K562 (cell line): ENCODE data around the gene FCAR. TPM values are rescaled to one million over a fixed set of nuclear protein-coding genes. Genes with fewer than 3 reads are reported as not detected.
"Not testable (repeated sequence)": the region's sequence is repeated elsewhere in the genome, so short reads cannot be mapped to it uniquely, and the experiment has no call there.

Experiments
- ATAC-seq: fragments of 200-7000 bp; cut with Tn5 transposase; 3 replicates; pipeline ENCODE4 v1.9.1; 2020; ENCODE audit warnings: moderate library complexity
- BruUV-seq: library from RNA; stranded (reverse); fragments of 400-500 nt; replicated peaks from 2 replicates; lab custom pipeline; 2021; lab: Mats Ljungman, UMichigan
- CTCF ChIA-PET: fragments of 300-600 bp; formaldehyde crosslinking; extraction: SDS; loops from one replicate; lab custom pipeline; 2021; ENCODE audit warnings: low intra/inter-chr PET ratio; lab: Yijun Ruan, JAX
- POLR2A ChIA-PET: fragments of 300-600, 350-650 bp; sonication (Branson Sonifier 250); formaldehyde crosslinking; extraction: SDS; loops from one replicate; lab custom pipeline; 2021; ENCODE audit warnings: antibody characterized with exemption, inconsistent platforms; lab: Yijun Ruan, JAX
- DNase-seq, 4 experiments: peaks; one replicate each; pipeline versions ENCODE4 v3.0.0 to v3.0.0-alpha.2; 2011 to 2018; ENCODE audit warnings: low spot score in 3 of 4, mixed read lengths in 3 of 4; ENCODE audit errors: extremely low read depth in 1 of 4
- FAIRE-seq: peaks from 2 replicates; lab custom pipeline; 2011; peaks lifted over from hg19 to GRCh38; lab: Jason Lieb, UNC
- H2AFZ ChIP-seq: 2 replicates; pipeline ENCODE4 v1.6.0; 2011; ENCODE audit warnings: low read depth, low read length, control low read depth, inconsistent platforms
- H3K27ac ChIP-seq: fragments of 200-600 bp; 3 replicates; pipeline ENCODE4 v1.8.0; 2011; ENCODE audit warnings: low read depth, mild to moderate bottlenecking, control low read depth, inconsistent platforms, low read length, moderate library complexity, mixed read lengths; ENCODE audit errors: extremely low read depth
- H3K27me3 ChIP-seq, 2 experiments: fragments of 300-600 bp in 1 of 2; 2 replicates in 1 of 2; 3 replicates in 1 of 2; pipeline versions ENCODE4 v1.6.0 to v1.8.0; 2011; ENCODE audit warnings: inconsistent platforms in 2 of 2, low read length in 2 of 2, mild to moderate bottlenecking in 1 of 2, mixed read lengths in 1 of 2, moderate library complexity in 1 of 2; ENCODE audit not compliant: control insufficient read depth in 2 of 2, insufficient read depth in 2 of 2
- H3K36me3 ChIP-seq: fragments of 300-600 bp; 3 replicates; pipeline ENCODE4 v1.8.0; 2011; ENCODE audit warnings: mild to moderate bottlenecking, low read length, inconsistent platforms; ENCODE audit not compliant: control insufficient read depth, insufficient read depth
- H3K4me1 ChIP-seq, 2 experiments: fragments of 200-600 bp in 1 of 2; replicated peaks in 1 of 2; 2 replicates in 1 of 2; 3 replicates in 1 of 2; pipeline versions ENCODE4 v1.5.1 to v1.8.0; 2011; ENCODE audit warnings: inconsistent platforms in 2 of 2, low read length in 2 of 2, mild to moderate bottlenecking in 1 of 2, mixed read lengths in 1 of 2, moderate library complexity in 1 of 2; ENCODE audit not compliant: control insufficient read depth in 2 of 2, insufficient read depth in 2 of 2
- H3K4me2 ChIP-seq: 2 replicates; pipeline ENCODE4 v1.6.1; 2011; ENCODE audit warnings: low read length, control low read depth, inconsistent platforms, mixed read lengths; ENCODE audit not compliant: insufficient read depth
- H3K4me3 ChIP-seq: fragments of 200-600 bp; sonication (generic), shearing (Covaris generic); 2 replicates; pipeline ENCODE4 v1.5.1; 2016; ENCODE audit warnings: control low read depth, inconsistent platforms
- H3K79me2 ChIP-seq: fragments of 200-600 bp; 3 replicates; pipeline ENCODE4 v1.8.0; 2011; ENCODE audit warnings: low read length, inconsistent platforms; ENCODE audit not compliant: control insufficient read depth, insufficient read depth
- H3K9ac ChIP-seq, 2 experiments: 2 replicates each; pipeline versions ENCODE4 v1.6.0 to v1.6.1; 2011; ENCODE audit warnings: low read depth in 2 of 2, low read length in 2 of 2, control low read depth in 1 of 2, inconsistent platforms in 1 of 2, mild to moderate bottlenecking in 1 of 2, mixed read lengths in 1 of 2; ENCODE audit not compliant: insufficient read depth in 1 of 2
- H3K9me1 ChIP-seq: one replicate; pipeline ENCODE4 v1.6.0; 2011; ENCODE audit warnings: inconsistent platforms, mild to moderate bottlenecking, low read length, moderate library complexity; ENCODE audit not compliant: control insufficient read depth, insufficient read depth
- H3K9me3 ChIP-seq: replicated peaks from 2 replicates; pipeline ENCODE4 v1.5.1; 2011; ENCODE audit warnings: low read depth, low read length, inconsistent platforms; ENCODE audit not compliant: control insufficient read depth, insufficient read depth
- H4K20me1 ChIP-seq: replicated peaks from 2 replicates; pipeline ENCODE4 v1.6.1; 2011; ENCODE audit warnings: low read length, inconsistent platforms, mixed read lengths; ENCODE audit not compliant: control insufficient read depth, insufficient read depth
- WGBS: fragments of 100-300 bp; shearing (Covaris generic); methylation state at CpG from one replicate; pipeline ENCODE4 v1.1.6; 2016; ENCODE audit warnings: low coverage, mixed read lengths; ENCODE audit not compliant: insufficient coverage; ENCODE audit errors: missing lambda C conversion rate; 5-methylcytosine and 5-hydroxymethylcytosine counted together
- in situ Hi-C: fragments of 300-500 bp; cut with MboI; formaldehyde crosslinking; loops from 4 replicates; pipeline ENCODE4 v1.15.0; 2018; ENCODE audit warnings: inconsistent platforms, mixed read lengths
- intact Hi-C: fragments of 100-400 bp; cut with micrococcal nuclease; formaldehyde crosslinking; loops from 2 replicates; pipeline ENCODE4 v1.14.2; 2022
- polyA plus RNA-seq, 8 experiments: library from polyadenylated mRNA; depleted of rRNA in 4 of 8; stranded (reverse) in 5 of 8; unstranded in 3 of 8; fragments of >200 nt; fragmentation: Nextera tagmentation in 2 of 8; fragmentation: Illumina TruSeq in 1 of 8; extraction: Ambion mirVana in 2 of 8; extraction: Trizol in 1 of 8; gene quantifications; 2 replicates each; pipeline versions ENCODE4 v1.2.1 to v1.2.3, GENCODE V29; 2011 to 2014; ENCODE audit warnings: inconsistent platforms in 1 of 8, missing spikeins in 1 of 8
- total RNA-seq, 7 experiments: library from RNA; depleted of rRNA in 6 of 7; stranded (reverse); fragments of >200 nt in 6 of 7; fragmentation: Illumina TruSeq in 2 of 7; extraction: Trizol in 2 of 7; gene quantifications; 2 replicates each; pipeline versions ENCODE4 v1.2.1 to v1.2.3, GENCODE V29; 2011 to 2021; ENCODE audit warnings: low replicate concordance in 1 of 7

FCAR gene
- total and polyA plus RNA-seq, 9 of the 15 experiments (the other 6 are each of a cell fraction or from before 2014, with no cell fraction given): not detected

DNA sequence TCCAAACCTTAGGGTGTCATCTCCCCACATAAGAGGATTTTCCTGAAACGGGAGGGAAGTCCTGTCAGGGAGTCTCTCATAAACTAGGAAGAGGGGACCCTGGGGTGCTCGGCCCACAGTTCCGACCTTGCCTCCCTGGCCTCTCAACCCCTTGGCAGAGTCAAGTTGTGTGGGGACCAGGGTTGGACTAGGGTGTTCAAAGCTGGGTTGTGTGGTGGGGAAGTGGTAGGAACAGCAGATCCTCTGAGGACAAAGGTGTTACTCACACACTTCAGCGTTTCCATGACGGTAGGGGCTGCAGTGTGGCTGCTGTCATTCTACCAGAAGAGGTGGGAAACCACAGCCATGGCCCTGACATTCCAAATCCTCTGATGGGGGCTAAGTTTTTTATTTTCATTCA lies 38.9 kb upstream of the FCAR start:
- H4K20me1 ChIP-seq, intact Hi-C loops, ATAC-seq, DNase-seq, BruUV-seq, FAIRE-seq, H3K79me2 ChIP-seq, H2AFZ ChIP-seq, POLR2A ChIA-PET, H3K4me3 ChIP-seq, H3K9me1 ChIP-seq, H3K36me3 ChIP-seq, in situ Hi-C loops, H3K9ac ChIP-seq, CTCF ChIA-PET, H3K27me3 ChIP-seq, H3K4me1 ChIP-seq, H3K27ac ChIP-seq, H3K9me3 ChIP-seq, H3K4me2 ChIP-seq: not testable (repeated sequence)
- 0% methylated on average over 3 of the region's 5 CpGs for WGBS

DNA sequence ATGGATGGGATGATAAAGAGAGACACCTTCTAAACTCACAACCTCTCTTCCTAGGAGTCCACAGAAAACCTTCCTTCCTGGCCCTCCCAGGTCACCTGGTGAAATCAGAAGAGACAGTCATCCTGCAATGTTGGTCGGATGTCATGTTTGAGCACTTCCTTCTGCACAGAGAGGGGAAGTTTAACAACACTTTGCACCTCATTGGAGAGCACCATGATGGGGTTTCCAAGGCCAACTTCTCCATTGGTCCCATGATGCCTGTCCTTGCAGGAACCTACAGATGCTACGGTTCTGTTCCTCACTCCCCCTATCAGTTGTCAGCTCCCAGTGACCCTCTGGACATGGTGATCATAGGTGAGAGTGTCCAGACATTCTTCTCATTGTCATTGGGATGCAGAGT lies 36.5 kb upstream of the FCAR start:
- H3K4me1 ChIP-seq, FAIRE-seq, H3K9ac ChIP-seq, intact Hi-C loops, CTCF ChIA-PET, H3K4me2 ChIP-seq, H4K20me1 ChIP-seq, BruUV-seq, H3K9me3 ChIP-seq, ATAC-seq, H3K27me3 ChIP-seq, H3K36me3 ChIP-seq, H3K4me3 ChIP-seq, in situ Hi-C loops, DNase-seq, POLR2A ChIA-PET, H3K9me1 ChIP-seq, H3K27ac ChIP-seq, H2AFZ ChIP-seq, H3K79me2 ChIP-seq: not testable (repeated sequence)
- WGBS: 0% methylated on average over 2 of the region's 2 CpGs

GRCh38 chr19:54843171-54843570 lies 30.9 kb upstream of the FCAR start:
- H3K27me3 ChIP-seq: peaks cover 0 to 21% of the 10 kb centered on the region in 2 experiments; a peak in 3 of 5 replicates
- H2AFZ ChIP-seq, H3K27ac ChIP-seq, BruUV-seq, ATAC-seq, H3K9ac ChIP-seq, FAIRE-seq, H3K4me2 ChIP-seq, H3K36me3 ChIP-seq, H3K4me1 ChIP-seq, DNase-seq, H3K9me3 ChIP-seq, H3K9me1 ChIP-seq, CTCF ChIA-PET, H3K4me3 ChIP-seq, intact Hi-C loops, in situ Hi-C loops, H3K79me2 ChIP-seq, H4K20me1 ChIP-seq: not testable (repeated sequence)
- WGBS: 0% methylated on average over 7 of the region's 8 CpGs
- POLR2A ChIA-PET: interaction anchor here (0.6 kb wide), 1 partner anchor 797 kb away, joined by 3 read pairs; the partner anchor contains the start of gene ZNF580

DNA sequence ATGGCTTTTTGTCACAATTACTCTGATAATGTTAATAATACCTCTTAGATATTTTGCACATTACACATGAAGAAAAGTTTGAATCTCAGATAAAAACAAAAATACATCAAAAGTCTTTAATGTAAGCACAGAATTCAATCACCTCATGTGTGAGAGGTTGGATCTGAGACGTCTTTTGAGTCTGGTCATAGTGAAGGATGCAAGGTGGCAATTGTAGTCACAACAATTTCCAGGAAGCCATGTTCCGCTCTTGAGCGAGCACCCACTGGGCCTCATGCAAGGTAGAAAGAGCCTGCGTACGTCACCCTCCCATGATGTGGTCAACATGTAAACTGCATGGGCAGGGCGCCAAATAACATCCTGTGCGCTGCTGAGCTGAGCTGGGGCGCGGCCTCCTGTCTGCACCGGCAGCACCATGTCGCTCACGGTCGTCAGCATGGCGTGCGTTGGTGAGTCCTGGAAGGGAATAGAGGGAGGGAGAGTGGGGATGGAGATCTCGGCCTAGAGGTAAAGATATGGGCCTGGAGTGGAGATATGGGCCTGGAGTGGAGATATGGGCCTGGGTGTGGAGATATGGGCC lies 23.9 kb upstream of the FCAR start, which contains the start of gene KIR3DL2:
KIR3DL2 (plus strand) TSS at position 383 of the 580 bp plus-strand sequence; CDS start at position 416, 33 bp downstream.
- H3K4me3 ChIP-seq, H4K20me1 ChIP-seq, H3K9me3 ChIP-seq, FAIRE-seq, CTCF ChIA-PET, H3K36me3 ChIP-seq, H3K27ac ChIP-seq, DNase-seq, H3K4me2 ChIP-seq, POLR2A ChIA-PET, H3K9ac ChIP-seq, H3K79me2 ChIP-seq, BruUV-seq, H3K4me1 ChIP-seq, intact Hi-C loops, in situ Hi-C loops, ATAC-seq, H2AFZ ChIP-seq, H3K9me1 ChIP-seq: not testable (repeated sequence)
- WGBS: 28% methylated on average over 9 of the region's 16 CpGs
- H3K27me3 ChIP-seq: peaks cover 0 to 17% of the 10 kb centered on the region in 2 experiments; a peak in 3 of 5 replicates
